GM18951 (cell line): ENCODE results near the gene NUDT11.
"Not testable (repeated sequence)": the region's sequence is repeated elsewhere in the genome, so short reads cannot be mapped to it uniquely, and the experiment has no call there.

Experiments used
- POLR2A ChIP-seq: IDR thresholded peaks from 4 replicates; pipeline ENCODE4 v1.6.1; 2011; ENCODE audit warnings: mild to moderate bottlenecking; ENCODE audit not compliant: insufficient read length, insufficient read depth; ENCODE audit errors: extremely low read depth
- in situ Hi-C: fragments of 300-500 bp; cut with MboI; formaldehyde crosslinking; loops from one replicate; pipeline ENCODE4 v1.12.0; 2022; ENCODE audit warnings: low sequenced_read_pairs, mixed read lengths, inconsistent platforms; ENCODE audit not compliant: unreplicated experiment

Gene NUDT11

DNA sequence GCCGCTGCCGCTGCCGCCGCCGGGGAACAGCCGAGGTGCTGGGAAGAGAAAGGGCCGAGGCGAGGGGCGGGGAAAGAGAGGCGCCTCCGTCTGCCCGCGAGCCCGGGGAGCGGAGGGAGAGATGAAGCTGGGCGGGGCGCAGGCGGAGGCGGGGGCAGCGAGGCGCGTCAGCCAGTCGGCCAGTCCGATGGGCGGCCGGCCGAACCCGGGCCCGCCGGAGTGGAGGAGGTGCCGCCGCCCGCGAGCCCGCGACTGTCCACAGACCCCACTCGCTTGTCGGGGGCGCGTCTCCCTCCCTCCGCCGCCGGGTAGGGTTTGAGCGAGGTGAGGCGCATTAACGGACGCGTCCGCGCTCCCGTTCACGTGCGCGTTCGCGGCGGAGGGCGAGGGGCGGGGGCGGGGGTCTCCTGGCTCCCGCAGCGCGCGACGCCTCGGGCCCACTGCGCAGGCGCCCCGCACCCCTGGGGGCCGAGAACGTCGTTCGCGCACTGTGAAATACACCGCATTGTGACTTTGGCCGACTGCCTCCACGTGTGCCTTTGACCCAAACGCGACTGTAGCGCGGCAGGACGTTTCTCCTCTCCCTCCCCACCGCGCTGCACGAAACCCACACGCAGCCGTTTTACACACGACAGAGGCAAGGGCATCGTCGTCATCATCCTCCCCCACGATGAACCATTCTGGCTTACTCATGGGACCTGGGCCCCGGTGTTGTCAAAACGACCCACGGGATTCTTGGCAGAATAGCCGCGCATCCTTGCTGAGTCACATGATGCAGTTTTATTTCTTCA is at the start of gene NUDT11:
Gene NUDT11, minus strand, starts transcription at position 92 of the 791 bp plus-strand sequence. CDS start 148 bp downstream, outside the sequence.
- in situ Hi-C loops, result no loop called here
- TF ChIP-seq POLR2A, result no peak

DNA sequence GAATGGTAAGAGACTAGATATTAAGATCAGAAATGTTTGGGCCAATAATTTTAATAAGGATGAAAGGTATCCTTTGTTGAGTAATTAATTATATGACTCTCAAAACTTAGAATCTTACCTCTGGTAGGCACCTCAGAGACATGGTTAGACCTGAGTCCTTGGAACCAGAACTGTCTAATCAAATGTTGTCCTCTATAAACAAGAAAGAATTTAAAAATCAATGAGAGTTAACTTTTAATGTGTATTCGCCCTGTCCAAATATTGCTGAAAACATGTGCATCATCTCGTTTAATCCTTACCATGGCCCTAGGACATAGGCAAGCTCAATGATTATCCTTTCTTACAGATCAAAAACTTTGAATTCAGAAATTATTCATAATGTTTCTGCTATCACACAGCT is 24.0 kb upstream of the NUDT11 start:
- TF ChIP-seq POLR2A, result no peak
- in situ Hi-C loops, result no loop called here

DNA sequence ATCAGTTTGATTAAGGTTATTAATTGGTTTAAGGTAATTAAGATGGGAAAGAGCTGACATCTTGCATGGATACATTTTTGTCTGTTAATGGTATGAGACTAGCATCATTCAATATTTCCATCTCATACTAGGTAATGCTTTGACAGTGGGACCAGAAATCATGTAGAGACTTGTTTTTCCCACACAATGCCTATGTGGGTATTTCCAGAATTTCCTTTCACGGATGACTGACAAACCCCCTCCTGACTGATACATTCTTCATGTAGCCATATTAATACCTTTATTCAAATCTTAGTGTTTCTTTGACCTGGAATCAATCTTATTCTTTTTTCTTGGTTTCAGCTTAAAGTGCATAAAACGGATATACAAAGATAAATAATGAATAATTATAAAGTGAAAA is 22.7 kb upstream of the NUDT11 start:
- in situ Hi-C loops, result not testable (repeated sequence)

DNA sequence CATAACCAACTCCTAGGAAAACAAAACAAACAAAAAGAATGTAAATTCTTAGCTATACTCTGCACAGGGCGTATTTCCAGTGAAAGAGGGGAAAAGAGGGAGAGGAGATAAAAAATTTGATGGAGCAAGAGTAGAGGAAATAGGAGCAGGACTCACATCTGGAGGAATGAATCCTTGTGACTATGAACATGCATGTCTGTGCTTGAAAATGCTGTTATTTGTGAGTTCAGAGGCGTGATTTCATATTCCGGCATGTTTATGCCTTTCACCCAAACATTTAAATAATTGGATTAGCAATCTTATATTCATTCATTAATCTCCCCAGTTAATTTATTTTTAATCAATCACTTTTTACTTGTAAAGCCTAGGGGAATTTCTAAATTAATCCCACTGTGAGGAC is 11.2 kb upstream of the NUDT11 start:
- in situ Hi-C loops, result no loop called here

DNA sequence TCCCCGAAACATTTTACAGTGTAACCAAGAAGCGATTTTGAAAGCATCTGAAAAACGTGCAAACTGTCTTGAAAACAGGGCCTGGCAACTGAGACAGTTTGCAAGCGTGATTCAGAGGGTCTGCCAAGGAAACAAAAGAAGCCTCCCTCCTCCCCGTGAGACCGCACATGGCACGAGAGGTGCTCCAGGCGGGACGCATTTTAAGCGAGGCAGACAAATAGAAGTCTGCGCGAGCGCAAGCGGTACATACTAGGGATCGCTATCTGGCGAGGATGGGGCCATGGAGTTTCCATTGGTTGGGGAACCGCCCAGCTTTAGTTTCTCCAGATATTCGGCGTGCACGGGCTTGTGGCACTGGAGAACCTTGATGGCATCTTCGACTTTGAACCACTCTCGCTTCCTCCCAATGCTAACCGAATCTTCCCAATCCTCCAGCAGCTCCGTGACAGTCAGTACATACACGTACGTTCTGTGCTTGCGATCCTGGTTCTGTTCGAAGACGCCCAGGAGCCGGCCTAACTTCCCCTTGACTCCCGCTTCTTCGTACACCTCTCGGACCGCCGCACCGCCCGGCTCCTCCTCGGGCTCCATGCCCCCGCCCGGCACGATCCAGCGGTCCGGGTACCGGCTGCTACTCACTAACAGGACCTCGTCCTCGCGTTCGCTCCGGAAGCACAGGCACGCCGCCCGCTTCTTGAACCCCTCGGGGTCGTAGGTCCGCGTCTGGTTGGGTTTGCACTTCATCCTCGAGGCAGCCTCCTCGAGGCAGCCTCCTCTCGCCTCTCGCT is 497 bp downstream of the NUDT11 start:
- in situ Hi-C loops, result not testable (repeated sequence)

More for the DNA sequence above, 11.2 kb upstream of the NUDT11 start:
- TF ChIP-seq POLR2A, result no peak

DNA sequence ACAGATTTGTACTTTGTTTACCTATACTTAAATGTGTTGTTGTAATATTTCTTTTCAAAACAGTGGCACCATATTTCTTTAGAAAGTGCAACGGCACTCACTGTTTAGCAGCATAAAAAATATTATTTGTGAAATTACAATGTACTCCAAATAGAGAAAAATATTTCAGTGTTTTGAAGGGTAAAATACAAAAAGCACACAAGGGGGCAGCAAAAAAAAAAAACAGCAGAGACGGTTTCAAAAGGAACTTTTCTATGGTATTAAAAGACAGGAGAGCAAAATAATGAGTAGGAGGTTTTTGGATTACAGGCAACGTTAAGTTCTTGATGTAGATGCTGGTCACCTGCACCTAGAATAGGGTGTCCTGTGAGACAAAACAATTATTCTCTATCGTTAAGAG is 2.0 kb downstream of the NUDT11 start:
- in situ Hi-C loops, result no loop called here

DNA sequence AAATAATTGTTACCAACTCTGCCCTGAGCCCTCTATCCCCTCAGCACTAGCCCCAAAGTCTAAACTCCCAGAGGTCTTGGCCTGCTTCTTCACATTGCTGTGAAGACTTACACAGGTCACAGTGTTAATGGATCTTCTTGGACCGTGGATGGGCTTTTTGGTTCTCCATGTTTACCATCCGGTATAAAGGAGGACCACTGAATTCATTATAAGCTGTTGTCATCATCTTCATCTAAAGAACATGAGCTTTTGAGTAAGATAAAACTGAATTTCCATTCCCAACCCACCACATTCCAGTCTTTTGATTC is 8.5 kb downstream of the NUDT11 start:
- in situ Hi-C loops, result no loop called here
- no peak for TF ChIP-seq POLR2A

More for the DNA sequence above, 2.0 kb downstream of the NUDT11 start:
- no peak for TF ChIP-seq POLR2A

DNA sequence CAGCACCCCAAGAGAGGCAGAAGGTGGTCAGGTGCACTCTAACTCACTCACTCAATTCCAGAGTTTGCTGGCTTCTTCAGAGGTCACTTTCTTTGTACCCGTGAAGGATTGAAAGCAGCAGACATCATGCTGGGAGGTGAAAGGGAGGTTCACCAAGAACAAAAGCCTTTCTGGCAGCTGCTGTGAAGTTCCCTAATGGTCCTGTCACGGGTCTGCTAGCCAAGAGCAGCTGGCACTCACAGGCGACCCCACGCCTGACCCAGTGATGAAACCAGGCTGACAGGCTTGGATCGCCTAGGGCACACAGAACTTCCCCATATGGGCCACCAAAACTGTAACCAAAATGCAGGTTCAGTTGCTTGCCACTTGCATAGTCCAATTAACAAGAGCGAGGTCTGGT is 11.8 kb downstream of the NUDT11 start:
- no peak for TF ChIP-seq POLR2A
- in situ Hi-C loops, result no loop called here

DNA sequence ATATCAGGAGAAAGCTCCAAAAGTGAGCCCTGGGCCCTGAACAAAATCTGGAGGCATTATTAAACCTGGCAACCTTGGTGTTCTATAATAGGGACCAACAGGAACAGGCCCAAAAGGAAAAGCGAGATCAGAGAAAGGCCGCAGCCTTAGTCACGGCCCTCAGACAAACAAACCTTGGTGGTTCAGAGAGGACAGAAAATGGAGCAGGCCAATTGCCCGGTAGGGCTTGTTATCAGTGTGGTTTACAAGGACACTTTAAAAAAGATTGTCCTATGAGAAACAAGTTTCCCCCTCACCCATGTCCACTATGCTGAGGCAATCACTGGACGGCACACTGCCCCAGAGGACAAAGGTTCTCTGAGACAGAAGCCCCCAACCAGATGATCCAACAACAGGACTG is 14.0 kb downstream of the NUDT11 start:
- in situ Hi-C loops, result not testable (repeated sequence)

DNA sequence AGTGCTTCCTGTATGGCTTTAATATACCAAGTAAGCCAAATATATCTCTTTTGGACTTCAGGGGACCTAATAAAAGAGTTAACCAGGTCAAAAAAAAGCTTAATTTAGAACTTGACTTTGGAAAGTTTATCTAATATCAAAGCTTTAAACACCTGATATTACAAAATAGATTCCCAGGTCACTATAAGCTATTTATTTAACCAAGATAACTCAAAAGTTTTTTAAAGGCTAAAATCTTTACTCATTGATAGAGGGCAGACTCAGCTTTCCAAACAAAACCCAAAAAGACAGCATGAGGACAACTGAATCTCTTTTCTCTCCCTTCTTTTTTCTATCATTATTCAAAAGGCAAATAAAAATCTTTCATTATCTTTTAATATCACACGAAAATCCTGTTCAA is 19.5 kb downstream of the NUDT11 start:
- no peak for TF ChIP-seq POLR2A
- in situ Hi-C loops, result no loop called here

DNA sequence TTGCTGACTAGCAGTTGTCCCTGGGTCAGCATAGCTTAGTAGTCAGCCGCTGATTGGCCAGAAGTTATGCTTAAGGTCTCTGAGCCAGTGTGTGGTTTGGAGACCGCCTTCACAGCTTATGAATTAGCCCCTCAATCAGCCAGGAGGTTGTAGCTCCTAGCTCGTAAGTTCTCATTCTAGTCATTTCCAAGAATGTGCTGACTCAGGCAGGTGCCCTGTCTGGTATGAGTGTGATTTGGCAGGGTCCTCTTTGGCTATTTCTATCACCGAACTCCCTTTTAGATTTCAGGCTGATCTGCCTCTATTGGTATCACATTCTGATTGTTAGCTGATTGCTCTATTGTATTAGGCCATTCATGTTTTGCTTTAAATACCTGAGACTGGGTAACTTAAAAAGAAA is 33.1 kb downstream of the NUDT11 start:
- no peak for TF ChIP-seq POLR2A
- in situ Hi-C loops, result no loop called here

DNA sequence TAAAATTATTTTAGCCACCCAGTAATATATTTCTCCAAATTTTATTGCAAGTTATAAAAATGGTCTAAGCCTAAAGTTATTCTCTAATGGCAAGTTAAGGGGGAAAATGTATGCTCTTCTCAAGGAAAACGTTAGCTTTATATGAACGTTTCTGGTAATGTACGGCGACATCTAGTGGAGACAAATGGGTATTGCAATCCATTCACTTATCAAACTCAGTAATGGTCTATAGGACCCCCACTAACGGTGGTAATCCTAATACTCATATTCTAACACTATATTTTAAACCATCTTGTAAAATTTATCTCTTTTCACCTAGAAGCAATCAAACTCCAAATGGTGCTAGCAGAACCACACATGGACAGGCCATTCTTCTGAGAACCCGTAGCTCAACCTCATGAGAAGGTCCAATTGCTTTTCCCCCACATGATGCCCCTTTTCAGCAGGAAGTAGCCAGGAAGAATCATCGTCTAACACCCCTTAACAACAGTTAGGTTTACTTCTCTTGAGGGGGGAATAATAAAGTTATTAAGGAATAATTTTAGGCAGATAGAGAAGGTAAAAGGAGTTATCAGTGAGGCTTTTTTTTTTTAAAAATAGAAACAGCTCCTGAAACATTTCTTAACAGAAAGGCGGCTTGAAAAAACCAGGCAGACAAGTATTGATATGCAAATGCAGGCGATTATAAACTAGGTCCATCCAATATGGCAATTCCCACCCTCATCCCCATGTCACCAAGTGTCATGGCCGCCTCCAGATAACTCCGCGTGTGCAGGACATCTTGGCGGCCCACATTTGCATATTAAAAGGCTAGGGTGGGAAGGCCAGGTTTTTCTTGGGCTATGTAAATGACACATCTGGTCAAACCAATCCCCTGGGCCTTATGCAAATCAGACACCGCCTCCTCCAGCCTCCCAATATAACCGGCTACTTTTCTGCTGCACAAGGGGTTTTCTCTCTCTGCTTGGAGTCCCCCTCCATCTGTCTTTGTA is 35.0 kb downstream of the NUDT11 start:
- TF ChIP-seq POLR2A, result no peak
- in situ Hi-C loops, result no loop called here

DNA sequence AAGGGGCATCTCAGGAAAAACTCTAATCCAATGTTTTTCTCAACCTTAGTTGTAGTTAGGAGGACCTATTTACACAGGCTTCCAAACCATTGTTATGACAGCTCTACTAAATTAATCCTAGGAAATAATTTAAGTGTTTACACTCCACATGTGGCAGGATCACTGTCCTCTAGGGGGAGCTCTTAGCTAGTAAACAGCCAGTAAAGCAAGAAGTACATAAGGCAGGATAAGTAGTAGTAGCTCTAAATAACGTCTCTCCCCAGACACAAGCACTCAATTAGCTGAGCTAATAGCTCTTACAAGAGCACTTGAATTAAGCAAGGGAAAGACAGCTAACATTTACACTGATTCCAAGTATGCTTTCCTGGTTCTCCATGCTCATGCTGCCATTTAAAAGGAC is 37.3 kb downstream of the NUDT11 start:
- TF ChIP-seq POLR2A, result no peak
- in situ Hi-C loops, result no loop called here
